NCI-H446 (cell line): ENCODE data around the gene MT3.
A peak's percentile ranks its signal among the peaks of the same experiment; 100 is the strongest.
"Not testable (repeated sequence)": the region's sequence is repeated elsewhere in the genome, so short reads cannot be mapped to it uniquely, and the experiment has no call there.

Experiments used
- DNase-seq, 2 experiments: peaks; one replicate each; lab custom pipeline; 2025; lab: John Stamatoyannopoulos, UW

MT3 gene

GRCh38 chr16:56580391-56581048 lies 8.8 kb upstream of the MT3 start:
- DNase-seq, result no peak

GRCh38 chr16:56582911-56583310 lies 6.4 kb upstream of the MT3 start:
- not testable (repeated sequence) for DNase-seq

- no peak for DNase-seq
Observed at GRCh38 chr16:56583351-56584168, 5.8 kb upstream of the MT3 start.

- no peak for DNase-seq
Observed at GRCh38 chr16:56584276-56584675, 5.1 kb upstream of the MT3 start.

- no peak for DNase-seq
Observed at GRCh38 chr16:56588781-56589140, 567 bp upstream of the MT3 start.

- no peak for DNase-seq
Observed at GRCh38 chr16:56591377-56592060, 2.2 kb downstream of the MT3 start.

GRCh38 chr16:56593573-56594291 lies 4.4 kb downstream of the MT3 start:
- DNase-seq, result no peak

GRCh38 chr16:56594292-56594619 lies 4.9 kb downstream of the MT3 start:
- no peak for DNase-seq

GRCh38 chr16:56600398-56600999 lies 11.2 kb downstream of the MT3 start:
- DNase-seq, result peak in 1 of 2 experiments; percentile 27

- no peak for DNase-seq
Observed at GRCh38 chr16:56601325-56601724, 12.0 kb downstream of the MT3 start.

GRCh38 chr16:56603589-56603988 lies 14.3 kb downstream of the MT3 start:
- DNase-seq, result no peak

GRCh38 chr16:56604966-56605365 lies 15.6 kb downstream of the MT3 start:
- no peak for DNase-seq

- no peak for DNase-seq
Observed at GRCh38 chr16:56605475-56605874, 16.1 kb downstream of the MT3 start.

- DNase-seq, result no peak
Observed at GRCh38 chr16:56606071-56606475, 16.7 kb downstream of the MT3 start.

GRCh38 chr16:56606476-56607108 lies 17.3 kb downstream of the MT3 start:
- peak; percentile 48 to 78 for DNase-seq

- no peak for DNase-seq
Observed at GRCh38 chr16:56607109-56607618, 17.8 kb downstream of the MT3 start.

- no peak for DNase-seq
Observed at GRCh38 chr16:56607675-56608042, 18.3 kb downstream of the MT3 start.

GRCh38 chr16:56608043-56608875 lies 18.9 kb downstream of the MT3 start, which contains the start of gene MT2A:
TSS of gene MT2A (plus strand) at chr16:56608584. CDS start at chr16:56608656, 72 bp downstream.
- DNase-seq, result peak; percentile 33 to 89

- DNase-seq, result no peak
Observed at GRCh38 chr16:56608876-56609462, 19.6 kb downstream of the MT3 start.

- peak in 1 of 2 experiments; percentile 28 for DNase-seq
Observed at GRCh38 chr16:56609463-56609921, 20.2 kb downstream of the MT3 start.
